Spinal cord (tissue), 10 donors: ENCODE results near the gene ADAMTS19. TPM values are rescaled to one million over a fixed set of nuclear protein-coding genes. Genes with fewer than 3 reads are reported as not detected.

ENCODE experiments used
- DNase-seq, 6 donors: peaks; one replicate each; pipeline versions ENCODE4 v3.0.0 to v3.0.0-alpha.2; 2013 to 2015; ENCODE audit warnings: low spot score in 6 of 6, low read depth in 4 of 6
- H3K27ac ChIP-seq: one replicate; pipeline ENCODE4 v1.5.1; 2013; ENCODE audit warnings: low read depth, low read length, control low read depth
- H3K27me3 ChIP-seq: one replicate; pipeline ENCODE4 v1.6.1; 2013; ENCODE audit warnings: low read length; ENCODE audit not compliant: control insufficient read depth, insufficient read depth
- H3K36me3 ChIP-seq: one replicate; pipeline ENCODE4 v1.6.1; 2013; ENCODE audit warnings: low read length; ENCODE audit not compliant: control insufficient read depth, insufficient read depth
- H3K4me1 ChIP-seq: one replicate; pipeline ENCODE4 v1.6.1; 2013; ENCODE audit warnings: low read length; ENCODE audit not compliant: control insufficient read depth, insufficient read depth
- H3K4me3 ChIP-seq: one replicate; pipeline ENCODE4 v1.5.1; 2013; ENCODE audit warnings: low read depth, low read length, control low read depth
- H3K9me3 ChIP-seq: one replicate; pipeline ENCODE4 v1.6.1; 2013; ENCODE audit warnings: low read length; ENCODE audit not compliant: control insufficient read depth, insufficient read depth
- WGBS: methylation state at CpG from one replicate; pipeline ENCODE4 v1.1.5; 2013; ENCODE audit warnings: missing lambda C conversion rate; ENCODE audit not compliant: insufficient coverage; 5-methylcytosine and 5-hydroxymethylcytosine counted together
- polyA plus RNA-seq, 2 donors: library from polyadenylated mRNA; unstranded; fragments of 120-200 nt; gene quantifications; one replicate each; pipeline ENCODE4 v1.2.1, GENCODE V29; 2013; ENCODE audit not compliant: insufficient read length in 2 of 2
- total RNA-seq, 2 donors: library from RNA; depleted of rRNA in 1 of 2; stranded (reverse); fragments of 120-200 nt in 1 of 2; fragments of >200 nt in 1 of 2; gene quantifications; one replicate each; pipeline versions ENCODE4 v1.2.3 to v1.2.4, GENCODE V29; 2013 to 2014
- donor health status: healthy.

The ADAMTS19 gene
- total and polyA plus RNA-seq, 4 donors = 0.87 to 7.5 (median 2.2) TPM

DNA sequence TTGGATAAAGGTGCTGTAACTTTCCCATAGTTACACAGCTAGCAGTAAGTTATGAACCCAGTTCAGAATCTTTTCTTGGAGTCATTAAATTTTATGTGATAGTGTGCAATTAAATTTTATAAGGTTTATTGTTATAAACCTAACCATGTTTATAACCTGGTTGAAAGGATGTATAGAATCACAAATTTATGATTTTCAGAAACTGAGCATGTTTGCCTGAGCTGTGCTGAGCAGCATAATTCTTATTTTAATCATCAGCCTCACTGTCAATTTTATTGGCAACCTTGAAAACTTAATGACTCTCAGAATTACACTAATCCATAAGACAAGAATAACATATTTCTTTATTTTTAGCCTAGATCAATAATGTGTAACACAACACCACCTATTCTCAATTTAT lies 46.9 kb downstream of the ADAMTS19 start:
- H3K27me3 ChIP-seq = no peaks in the 10 kb centered on the region
- H3K4me1 ChIP-seq = no peaks in the 10 kb centered on the region
- H3K27ac ChIP-seq = no peak overlapping the region
- no peaks in the 10 kb centered on the region for H3K9me3 ChIP-seq
- no peaks in the 10 kb centered on the region for H3K36me3 ChIP-seq
- DNase-seq = no peak
- H3K4me3 ChIP-seq = no peak overlapping the region

DNA sequence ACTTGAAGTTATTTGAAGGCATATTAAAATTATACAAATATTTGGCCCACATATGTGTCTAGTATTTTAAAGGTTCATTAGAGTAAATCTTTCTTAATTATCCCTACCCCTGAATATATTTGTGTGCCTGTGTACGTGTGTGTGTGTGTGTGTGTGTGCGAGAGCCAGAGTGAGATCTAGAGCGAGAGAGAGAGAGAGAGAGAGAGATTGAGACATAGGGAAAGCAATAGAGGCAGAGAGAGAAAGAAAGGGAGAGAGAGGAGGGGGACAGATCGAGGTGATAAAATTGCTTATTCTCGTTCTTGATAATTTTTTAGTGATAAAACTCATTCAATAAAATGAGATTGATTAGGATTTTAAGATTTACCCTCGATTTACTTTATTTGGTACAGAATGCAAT lies 47.4 kb downstream of the ADAMTS19 start:
- 86% methylated on average over 3 of the region's 6 CpGs for WGBS
- H3K27ac ChIP-seq = no peak overlapping the region

GRCh38 chr5:129508606-129509005 lies 48.5 kb downstream of the ADAMTS19 start:
- Histone ChIP-seq H3K27me3 (no peaks in the 10 kb centered on the region), H3K9me3 (no peaks in the 10 kb centered on the region), H3K36me3 (no peaks in the 10 kb centered on the region), H3K4me1 (no peaks in the 10 kb centered on the region), H3K27ac (no peak overlapping the region), H3K4me3 (no peak overlapping the region)
- no CpG with 5 or more reads among the region's 2 CpGs for WGBS
- peak in 1 of 6 donors; percentile 10 for DNase-seq

More for the DNA sequence above, 47.4 kb downstream of the ADAMTS19 start:
- no peak for DNase-seq
- Histone ChIP-seq H3K9me3 (no peaks in the 10 kb centered on the region), H3K36me3 (no peaks in the 10 kb centered on the region), H3K27me3 (no peaks in the 10 kb centered on the region), H3K4me3 (no peak overlapping the region), H3K4me1 (no peaks in the 10 kb centered on the region)

- DNase-seq = no peak
- Histone ChIP-seq H3K27me3 (no peaks in the 10 kb centered on the region), H3K4me1 (no peaks in the 10 kb centered on the region), H3K27ac (no peak overlapping the region), H3K36me3 (no peaks in the 10 kb centered on the region), H3K4me3 (no peak overlapping the region), H3K9me3 (no peaks in the 10 kb centered on the region)
- WGBS = no CpG with 5 or more reads among the region's 2 CpGs
These were observed 49.4 kb downstream of the ADAMTS19 start for GRCh38 chr5:129509363-129509975.

GRCh38 chr5:129511291-129511690 lies 51.2 kb downstream of the ADAMTS19 start:
- H3K4me1 ChIP-seq = no peaks in the 10 kb centered on the region
- no peak for DNase-seq
- H3K4me3 ChIP-seq = no peak overlapping the region
- no peaks in the 10 kb centered on the region for H3K27me3 ChIP-seq
- H3K9me3 ChIP-seq = no peaks in the 10 kb centered on the region
- H3K27ac ChIP-seq = no peak overlapping the region
- H3K36me3 ChIP-seq = no peaks in the 10 kb centered on the region

DNA sequence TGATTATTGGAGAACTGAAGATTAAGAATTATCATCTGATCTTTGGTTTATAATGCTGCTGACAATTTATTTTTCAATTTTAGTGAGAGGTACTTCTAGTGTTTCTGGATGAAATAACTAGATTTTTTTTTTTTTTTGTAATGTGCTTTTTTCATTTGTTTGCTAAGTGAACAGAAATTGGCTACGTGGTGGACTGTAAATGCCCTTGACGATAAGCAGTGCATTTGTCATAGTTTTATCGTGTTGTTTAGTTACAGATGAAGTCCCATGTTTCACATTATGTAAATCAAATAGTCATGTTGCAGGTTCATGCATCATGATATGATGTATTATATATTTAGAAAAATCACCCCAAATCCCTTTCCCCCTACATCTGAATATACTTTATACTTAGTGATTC lies 81.0 kb downstream of the ADAMTS19 start:
- no peaks in the 10 kb centered on the region for H3K9me3 ChIP-seq
- H3K27ac ChIP-seq = no peak overlapping the region
- WGBS = no CpG with 5 or more reads among the region's 3 CpGs
- H3K36me3 ChIP-seq = no peaks in the 10 kb centered on the region
- H3K4me1 ChIP-seq = no peaks in the 10 kb centered on the region
- no peaks in the 10 kb centered on the region for H3K27me3 ChIP-seq
- no peak for DNase-seq
- no peak overlapping the region for H3K4me3 ChIP-seq

DNA sequence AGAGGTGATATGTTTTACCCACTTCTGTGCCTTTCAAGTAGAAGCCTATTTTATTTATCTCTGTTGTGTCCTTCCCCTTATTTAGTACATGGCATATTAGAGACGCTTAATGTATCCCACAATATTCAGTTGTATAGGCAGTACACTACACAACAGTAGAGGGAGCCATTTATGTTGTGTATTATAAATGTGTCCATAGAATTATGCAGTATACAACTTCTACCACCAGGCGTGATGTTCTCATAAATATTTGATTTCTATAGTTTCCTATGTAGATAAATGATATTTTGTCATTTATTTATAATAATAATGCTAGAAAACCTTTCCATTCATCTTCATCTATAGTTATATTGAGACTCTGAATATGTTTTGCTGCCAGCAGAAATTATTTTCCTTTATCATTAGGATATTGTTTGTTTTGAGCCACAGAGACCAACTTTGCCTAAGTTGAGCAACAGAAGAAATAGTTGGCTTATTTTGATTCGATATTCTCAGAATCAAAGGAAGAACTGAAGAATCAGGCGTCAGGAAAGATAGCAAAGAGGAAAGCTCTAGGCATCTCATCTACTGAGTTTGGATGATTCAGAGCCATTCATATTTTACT lies 81.7 kb downstream of the ADAMTS19 start:
- no peak for DNase-seq
- 79% methylated on average over 2 of the region's 4 CpGs for WGBS

GRCh38 chr5:129547137-129547536 lies 87.0 kb downstream of the ADAMTS19 start:
- H3K9me3 ChIP-seq = peaks cover 2% of the 10 kb centered on the region
- H3K4me3 ChIP-seq = no peak overlapping the region
- H3K4me1 ChIP-seq = no peaks in the 10 kb centered on the region
- no peaks in the 10 kb centered on the region for H3K27me3 ChIP-seq
- H3K27ac ChIP-seq = no peak overlapping the region
- H3K36me3 ChIP-seq = no peaks in the 10 kb centered on the region
- DNase-seq = no peak
- WGBS = no CpG with 5 or more reads among the region's 1 CpG

More for the DNA sequence above, 81.7 kb downstream of the ADAMTS19 start:
- Histone ChIP-seq H3K9me3 (no peaks in the 10 kb centered on the region), H3K27ac (no peak overlapping the region), H3K4me3 (no peak overlapping the region), H3K4me1 (no peaks in the 10 kb centered on the region), H3K36me3 (no peaks in the 10 kb centered on the region), H3K27me3 (no peaks in the 10 kb centered on the region)

DNA sequence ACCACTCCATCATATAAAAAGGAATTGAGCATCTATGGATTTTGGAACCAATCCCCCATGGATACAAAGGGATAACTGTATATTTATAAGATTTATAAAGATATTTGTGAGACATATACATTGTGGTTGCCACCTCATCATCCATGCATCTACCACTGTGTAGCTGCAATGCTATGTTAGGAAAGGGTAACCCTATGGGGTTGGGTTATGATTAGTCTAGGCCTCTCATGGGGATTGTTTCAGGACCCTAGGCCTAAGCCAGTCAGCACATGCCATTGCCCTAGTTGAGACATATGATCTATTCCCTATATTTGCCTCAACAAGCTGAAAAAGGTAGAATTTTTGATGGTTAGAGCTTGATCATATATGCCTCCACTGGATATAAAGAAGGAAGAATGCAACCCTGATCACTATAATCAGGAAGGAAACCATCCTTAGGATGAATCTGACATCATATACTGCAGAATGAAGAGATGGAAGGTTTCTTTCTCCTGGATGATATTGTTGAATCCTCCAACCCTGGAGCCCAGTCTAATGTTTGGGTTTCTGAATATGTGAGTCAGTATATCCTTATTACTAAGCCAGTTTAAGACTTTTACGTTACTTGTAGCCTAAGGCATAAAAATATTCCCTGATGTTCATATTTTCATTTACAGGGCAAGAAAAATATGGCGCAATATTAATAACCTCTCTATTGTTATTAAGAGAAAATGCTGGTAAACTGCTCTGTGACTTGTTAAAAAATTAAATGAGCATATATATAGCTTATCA lies 94.2 kb downstream of the ADAMTS19 start:
- H3K27ac ChIP-seq = no peak overlapping the region
- WGBS = no CpG with 5 or more reads among the region's 2 CpGs
- no peaks in the 10 kb centered on the region for H3K9me3 ChIP-seq
- DNase-seq = no peak
- H3K36me3 ChIP-seq = no peaks in the 10 kb centered on the region
- H3K4me3 ChIP-seq = no peak overlapping the region
- H3K27me3 ChIP-seq = no peaks in the 10 kb centered on the region
- H3K4me1 ChIP-seq = no peaks in the 10 kb centered on the region

DNA sequence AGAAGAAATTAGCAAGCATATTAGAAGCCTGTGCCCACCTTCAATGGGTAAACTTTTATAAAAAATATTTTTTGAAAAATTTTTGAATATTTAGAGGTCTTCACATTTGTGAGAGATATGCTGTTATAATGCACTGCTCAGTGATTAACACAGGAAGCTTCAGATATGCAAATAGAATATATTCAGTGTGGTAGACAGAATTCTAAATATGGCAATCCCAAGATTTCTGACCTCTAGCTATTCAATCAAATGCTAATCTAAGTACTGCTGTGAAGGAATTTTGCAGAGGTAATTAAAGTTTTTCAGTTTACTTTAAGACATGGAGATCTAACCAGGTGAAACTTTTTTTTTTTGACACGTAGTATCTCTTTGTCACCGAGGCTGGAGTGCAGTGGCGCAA lies 103.5 kb downstream of the ADAMTS19 start:
- H3K27ac ChIP-seq = no peak overlapping the region
- H3K36me3 ChIP-seq = no peaks in the 10 kb centered on the region
- no peak overlapping the region for H3K4me3 ChIP-seq
- no peaks in the 10 kb centered on the region for H3K9me3 ChIP-seq
- H3K4me1 ChIP-seq = no peaks in the 10 kb centered on the region
- H3K27me3 ChIP-seq = no peaks in the 10 kb centered on the region
- no peak for DNase-seq
- 100% methylated on average over 3 of the region's 3 CpGs for WGBS
